ENCODE results near the gene RPL22.

DNA sequence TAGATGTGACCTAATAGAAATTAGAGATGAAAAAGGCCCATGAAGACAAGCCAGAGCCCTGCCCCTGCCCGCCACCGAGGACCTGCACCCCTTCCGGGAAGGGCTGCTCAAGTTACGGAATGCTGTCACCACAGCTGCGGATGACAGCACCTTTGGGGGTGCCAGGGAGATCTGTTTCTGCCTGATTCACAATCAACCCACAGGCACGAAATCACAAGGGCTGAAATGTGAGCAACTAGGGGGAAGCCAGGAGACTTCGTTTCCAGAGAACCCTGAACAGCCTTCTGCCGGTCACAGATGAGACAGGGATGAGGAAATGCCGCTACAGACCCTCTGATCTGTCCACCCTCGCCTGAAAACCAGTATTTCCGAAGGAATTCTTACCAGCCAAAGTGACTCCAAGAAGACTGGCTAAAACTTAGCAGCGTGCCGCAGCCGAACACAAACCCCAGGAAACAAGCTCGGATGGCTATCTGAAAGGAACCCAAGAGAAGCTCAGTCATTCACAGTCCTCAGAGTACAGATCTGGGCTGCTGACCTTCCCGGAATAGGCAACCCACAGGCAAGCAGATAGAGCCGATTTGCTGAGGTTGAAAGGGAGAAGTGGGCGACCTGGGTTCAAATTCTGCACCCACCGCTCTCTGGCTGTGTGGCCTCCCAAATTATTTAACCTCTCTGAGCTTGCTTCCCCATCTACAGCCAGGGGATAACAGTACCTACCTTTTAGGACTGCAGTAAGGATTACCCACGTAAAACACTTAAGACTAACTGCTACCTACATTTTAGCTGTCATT, 35.3 kb upstream of the RPL22 start:
- TF ChIP-seq, protein P1, sequence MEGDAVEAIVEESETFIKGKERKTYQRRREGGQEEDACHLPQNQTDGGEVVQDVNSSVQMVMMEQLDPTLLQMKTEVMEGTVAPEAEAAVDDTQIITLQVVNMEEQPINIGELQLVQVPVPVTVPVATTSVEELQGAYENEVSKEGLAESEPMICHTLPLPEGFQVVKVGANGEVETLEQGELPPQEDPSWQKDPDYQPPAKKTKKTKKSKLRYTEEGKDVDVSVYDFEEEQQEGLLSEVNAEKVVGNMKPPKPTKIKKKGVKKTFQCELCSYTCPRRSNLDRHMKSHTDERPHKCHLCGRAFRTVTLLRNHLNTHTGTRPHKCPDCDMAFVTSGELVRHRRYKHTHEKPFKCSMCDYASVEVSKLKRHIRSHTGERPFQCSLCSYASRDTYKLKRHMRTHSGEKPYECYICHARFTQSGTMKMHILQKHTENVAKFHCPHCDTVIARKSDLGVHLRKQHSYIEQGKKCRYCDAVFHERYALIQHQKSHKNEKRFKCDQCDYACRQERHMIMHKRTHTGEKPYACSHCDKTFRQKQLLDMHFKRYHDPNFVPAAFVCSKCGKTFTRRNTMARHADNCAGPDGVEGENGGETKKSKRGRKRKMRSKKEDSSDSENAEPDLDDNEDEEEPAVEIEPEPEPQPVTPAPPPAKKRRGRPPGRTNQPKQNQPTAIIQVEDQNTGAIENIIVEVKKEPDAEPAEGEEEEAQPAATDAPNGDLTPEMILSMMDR (IDR thresholded peaks at IDR 0.05), result no peak
- TF ChIP-seq POLR2A (IDR thresholded peaks at IDR 0.05), result no peak

Data from tibial nerve (tissue), 3 donors.